ENCODE measurements around the gene TP63. TPM values are rescaled to one million over a fixed set of nuclear protein-coding genes. Genes with fewer than 3 reads are reported as not detected.

Gene TP63
- total RNA-seq, 1 experiment from 2014 or later: 4.9 TPM

DNA sequence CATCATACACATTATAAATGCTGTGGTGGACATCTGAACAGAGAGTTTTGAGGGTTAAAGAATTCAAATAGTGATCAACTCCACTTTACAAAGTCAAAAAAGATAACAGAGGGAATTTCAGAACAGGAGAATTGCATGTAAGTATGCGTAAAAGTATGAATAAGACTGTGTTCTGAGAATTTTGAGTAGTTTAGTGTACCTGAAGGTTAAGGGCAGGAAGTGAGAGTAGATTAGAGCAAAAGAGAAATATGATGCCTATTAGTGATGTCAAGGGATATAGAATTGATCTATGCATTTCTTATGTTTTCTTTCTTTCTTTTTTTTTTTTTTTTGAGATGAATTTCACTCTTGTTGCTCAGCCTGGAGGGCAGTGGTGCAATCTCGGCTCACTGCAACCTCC lies 53.1 kb downstream of the TP63 start:
- H3K36me3 ChIP-seq (ENCODE audit: insufficient read depth, low read length, poor library complexity, severe bottlenecking): no peaks in the 10 kb centered on the region
- H3K4me1 ChIP-seq (ENCODE audit: insufficient read depth, low read length, poor library complexity, severe bottlenecking): peaks cover 27% of the 10 kb centered on the region
- ChIA-PET POLR2A (ENCODE audit: low non-redundant PET) (no interaction called here), CTCF (no interaction called here)
- intact Hi-C loops (cut with micrococcal nuclease; ENCODE audit: unreplicated experiment): loop anchor here (10.0 kb wide), 1 partner anchor 260 kb away; no protein-coding TSS in a partner anchor
- H3K27me3 ChIP-seq (replicated peaks; ENCODE audit: insufficient read depth, low read depth, low read length, poor library complexity): no peaks in the 10 kb centered on the region
- no peak for DNase-seq (ENCODE audit: low spot score)
- BruUV-seq (replicated peaks): no TSS peak
- no peaks in the 10 kb centered on the region for H3K9me3 ChIP-seq (ENCODE audit: low read depth, low read length, poor library complexity, severe bottlenecking)
- H3K27ac ChIP-seq (ENCODE audit: low read depth, low read length, poor library complexity, severe bottlenecking): no peak overlapping the region
- TF ChIP-seq CTCF (conservative IDR thresholded peaks at IDR 0.05; ENCODE audit: low read depth, low read length) (no peak), EZH2 (IDR thresholded peaks at IDR 0.05; ENCODE audit: borderline replicate concordance, low read depth, low read length, poor library complexity, severe bottlenecking) (no peak)
- H3K4me3 ChIP-seq (ENCODE audit: low read depth, low read length, poor library complexity, severe bottlenecking): no peak overlapping the region

DNA sequence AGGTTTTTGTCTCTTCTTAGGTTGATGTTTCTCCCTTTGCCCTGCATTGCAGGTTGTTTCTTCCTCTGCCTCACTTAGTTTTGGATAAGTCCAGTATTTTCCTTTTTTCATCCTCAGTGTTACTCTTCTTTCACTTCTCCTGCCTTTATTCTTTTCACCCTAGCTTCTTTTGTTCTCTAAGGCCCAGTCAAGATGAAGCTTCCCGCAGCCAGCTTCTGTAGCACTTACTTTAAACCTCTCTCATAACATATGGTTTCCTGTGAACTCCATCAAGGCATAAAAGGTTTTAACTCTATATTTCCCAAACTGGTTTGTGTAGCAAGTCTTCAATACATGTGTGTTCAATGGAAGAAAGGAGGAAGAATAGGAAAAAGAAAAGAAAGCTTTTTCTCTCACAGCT lies 54.1 kb downstream of the TP63 start:
- no TSS peak for BruUV-seq (replicated peaks)
- no peaks in the 10 kb centered on the region for H3K27me3 ChIP-seq (replicated peaks; ENCODE audit: insufficient read depth, low read depth, low read length, poor library complexity)
- H3K9me3 ChIP-seq (ENCODE audit: low read depth, low read length, poor library complexity, severe bottlenecking): no peaks in the 10 kb centered on the region
- no peaks in the 10 kb centered on the region for H3K36me3 ChIP-seq (ENCODE audit: insufficient read depth, low read length, poor library complexity, severe bottlenecking)
- intact Hi-C loops (cut with micrococcal nuclease; ENCODE audit: unreplicated experiment): loop anchor here (10.0 kb wide), 1 partner anchor 260 kb away; no protein-coding TSS in a partner anchor
- ChIA-PET CTCF (no interaction called here), POLR2A (ENCODE audit: low non-redundant PET) (no interaction called here)
- H3K27ac ChIP-seq (ENCODE audit: low read depth, low read length, poor library complexity, severe bottlenecking): no peak overlapping the region
- no peak overlapping the region for H3K4me3 ChIP-seq (ENCODE audit: low read depth, low read length, poor library complexity, severe bottlenecking)
- no peak for DNase-seq (ENCODE audit: low spot score)
- no peak for TF ChIP-seq EZH2 (IDR thresholded peaks at IDR 0.05; ENCODE audit: borderline replicate concordance, low read depth, low read length, poor library complexity, severe bottlenecking)
- TF ChIP-seq CTCF (conservative IDR thresholded peaks at IDR 0.05; ENCODE audit: low read depth, low read length): no peak
- peaks cover 27% of the 10 kb centered on the region for H3K4me1 ChIP-seq (ENCODE audit: insufficient read depth, low read length, poor library complexity, severe bottlenecking)

- peak; percentile 46 for DNase-seq (ENCODE audit: low spot score)
- Histone ChIP-seq H3K9me3 (ENCODE audit: low read depth, low read length, poor library complexity, severe bottlenecking) (no peaks in the 10 kb centered on the region), H3K27ac (ENCODE audit: low read depth, low read length, poor library complexity, severe bottlenecking) (no peak overlapping the region), H3K4me3 (ENCODE audit: low read depth, low read length, poor library complexity, severe bottlenecking) (no peak overlapping the region), H3K36me3 (ENCODE audit: insufficient read depth, low read length, poor library complexity, severe bottlenecking) (no peaks in the 10 kb centered on the region), H3K27me3 (replicated peaks; ENCODE audit: insufficient read depth, low read depth, low read length, poor library complexity) (no peaks in the 10 kb centered on the region), H3K4me1 (ENCODE audit: insufficient read depth, low read length, poor library complexity, severe bottlenecking) (peaks cover 27% of the 10 kb centered on the region)
- ChIA-PET CTCF (no interaction called here), POLR2A (ENCODE audit: low non-redundant PET) (no interaction called here)
- BruUV-seq (replicated peaks): no TSS peak
- intact Hi-C loops (cut with micrococcal nuclease; ENCODE audit: unreplicated experiment): loop anchor here (10.0 kb wide), 1 partner anchor 259 kb away; no protein-coding TSS in a partner anchor
- no peak for TF ChIP-seq CTCF (conservative IDR thresholded peaks at IDR 0.05; ENCODE audit: low read depth, low read length)
- no peak for TF ChIP-seq EZH2 (IDR thresholded peaks at IDR 0.05; ENCODE audit: borderline replicate concordance, low read depth, low read length, poor library complexity, severe bottlenecking)
Observed at GRCh38 chr3:189685860-189686259, 54.7 kb downstream of the TP63 start.
